Measurements from ENCODE around the gene PLCB4. TPM values are rescaled to one million over a fixed set of nuclear protein-coding genes. Genes with fewer than 3 reads are reported as not detected.
A peak's percentile ranks its signal among the peaks of the same experiment; 100 is the strongest.

PLCB4 gene
- total RNA-seq, 6 experiments from 2014 or later: 71.8 to 95.7 (median 79.1) TPM

GRCh38 chr20:9424551-9424950 is 355.7 kb downstream of the PLCB4 start:
- Mint-ChIP-seq H3K4me3 (no peak overlapping the region), H3K36me3 (ENCODE audit: low read depth) (peaks cover 81% of the 10 kb centered on the region), H3K27ac (no peak overlapping the region)

GRCh38 chr20:9427430-9428291 is 358.8 kb downstream of the PLCB4 start:
- Mint-ChIP-seq H3K4me1 (ENCODE audit: low read depth) (peaks cover 17% of the 10 kb centered on the region), H3K36me3 (ENCODE audit: low read depth) (peaks cover 67% of the 10 kb centered on the region), H3K9me3 (no peaks in the 10 kb centered on the region), H3K27me3 (ENCODE audit: insufficient read depth) (peaks cover 3% of the 10 kb centered on the region; the same call in 1 of the 2 replicates), H3K27ac (peak overlapping the region; percentile 46), H3K4me3 (no peak overlapping the region)
- TF ChIP-seq, protein P1, sequence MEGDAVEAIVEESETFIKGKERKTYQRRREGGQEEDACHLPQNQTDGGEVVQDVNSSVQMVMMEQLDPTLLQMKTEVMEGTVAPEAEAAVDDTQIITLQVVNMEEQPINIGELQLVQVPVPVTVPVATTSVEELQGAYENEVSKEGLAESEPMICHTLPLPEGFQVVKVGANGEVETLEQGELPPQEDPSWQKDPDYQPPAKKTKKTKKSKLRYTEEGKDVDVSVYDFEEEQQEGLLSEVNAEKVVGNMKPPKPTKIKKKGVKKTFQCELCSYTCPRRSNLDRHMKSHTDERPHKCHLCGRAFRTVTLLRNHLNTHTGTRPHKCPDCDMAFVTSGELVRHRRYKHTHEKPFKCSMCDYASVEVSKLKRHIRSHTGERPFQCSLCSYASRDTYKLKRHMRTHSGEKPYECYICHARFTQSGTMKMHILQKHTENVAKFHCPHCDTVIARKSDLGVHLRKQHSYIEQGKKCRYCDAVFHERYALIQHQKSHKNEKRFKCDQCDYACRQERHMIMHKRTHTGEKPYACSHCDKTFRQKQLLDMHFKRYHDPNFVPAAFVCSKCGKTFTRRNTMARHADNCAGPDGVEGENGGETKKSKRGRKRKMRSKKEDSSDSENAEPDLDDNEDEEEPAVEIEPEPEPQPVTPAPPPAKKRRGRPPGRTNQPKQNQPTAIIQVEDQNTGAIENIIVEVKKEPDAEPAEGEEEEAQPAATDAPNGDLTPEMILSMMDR (IDR thresholded peaks at IDR 0.05): no peak
- no peak for DNase-seq

More at GRCh38 chr20:9424551-9424950, 355.7 kb downstream of the PLCB4 start:
- Mint-ChIP-seq H3K4me1 (ENCODE audit: low read depth) (peaks cover 26% of the 10 kb centered on the region), H3K27me3 (ENCODE audit: insufficient read depth) (peaks cover 8% of the 10 kb centered on the region; the same call in 1 of the 2 replicates), H3K9me3 (no peaks in the 10 kb centered on the region)
- TF ChIP-seq, protein P1 (IDR thresholded peaks at IDR 0.05): no peak
- DNase-seq: no peak

GRCh38 chr20:9428292-9428607 is 359.4 kb downstream of the PLCB4 start:
- DNase-seq: no peak
- Mint-ChIP-seq H3K9me3 (no peaks in the 10 kb centered on the region), H3K27me3 (ENCODE audit: insufficient read depth) (peaks cover 3% of the 10 kb centered on the region; the same call in 1 of the 2 replicates), H3K27ac (peak overlapping the region; percentile 46; the same call in 1 of the 2 replicates), H3K36me3 (ENCODE audit: low read depth) (peaks cover 67% of the 10 kb centered on the region), H3K4me3 (no peak overlapping the region), H3K4me1 (ENCODE audit: low read depth) (peaks cover 16% of the 10 kb centered on the region)
- TF ChIP-seq, protein P1 (IDR thresholded peaks at IDR 0.05): no peak

DNA sequence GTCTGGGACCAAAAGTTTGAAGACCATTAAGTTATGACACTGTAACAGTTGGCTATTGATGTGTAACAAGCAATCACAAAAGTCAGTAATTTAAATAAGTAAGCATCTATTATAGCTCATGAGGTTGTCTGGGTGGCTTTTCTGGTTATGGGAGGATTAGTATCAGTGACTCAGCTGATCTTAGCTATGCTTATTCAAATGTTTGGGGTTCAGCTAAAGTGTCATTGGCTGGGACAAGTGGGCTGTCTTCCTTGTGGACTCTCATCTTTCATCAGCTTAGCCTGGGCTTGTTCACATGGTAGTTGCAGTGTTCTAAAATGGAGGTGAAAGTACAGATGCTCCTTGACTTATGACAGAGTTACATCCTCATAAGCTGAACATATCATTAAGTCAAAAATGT is 370.9 kb downstream of the PLCB4 start:
- Mint-ChIP-seq H3K4me1 (ENCODE audit: low read depth) (peaks cover 48% of the 10 kb centered on the region), H3K27me3 (ENCODE audit: insufficient read depth) (peaks cover 8% of the 10 kb centered on the region), H3K27ac (no peak overlapping the region; the same call in 1 of the 2 replicates)

DNA sequence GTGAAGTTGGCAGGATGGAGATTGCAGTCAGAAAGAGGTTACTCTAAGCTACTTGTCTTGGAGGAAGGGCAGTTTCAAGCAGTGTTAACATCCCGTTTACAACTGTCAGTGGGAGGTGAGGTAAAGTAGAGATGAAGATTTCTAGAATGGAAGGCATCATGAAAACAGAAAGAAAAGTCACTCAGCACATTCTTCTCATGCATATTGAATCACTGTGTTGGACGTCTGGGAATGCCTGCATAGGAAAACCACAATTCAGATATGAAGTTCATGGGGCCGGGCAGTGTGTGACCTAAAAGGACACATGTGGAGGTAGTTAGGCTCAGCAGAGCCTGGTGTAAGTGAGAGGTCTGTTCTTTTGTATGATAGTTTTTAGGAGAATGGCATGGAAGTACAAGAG is 372.0 kb downstream of the PLCB4 start:
- no peak for DNase-seq
- Mint-ChIP-seq H3K9me3 (peaks cover 23% of the 10 kb centered on the region), H3K36me3 (ENCODE audit: low read depth) (peaks cover 65% of the 10 kb centered on the region), H3K27ac (peak overlapping the region; percentile 30), H3K4me3 (no peak overlapping the region), H3K4me1 (ENCODE audit: low read depth) (peaks cover 48% of the 10 kb centered on the region), H3K27me3 (ENCODE audit: insufficient read depth) (peaks cover 8% of the 10 kb centered on the region)
- TF ChIP-seq, protein P1 (IDR thresholded peaks at IDR 0.05): no peak

More for the DNA sequence above, 370.9 kb downstream of the PLCB4 start:
- H3K9me3 Mint-ChIP-seq: peaks cover 23% of the 10 kb centered on the region
- peaks cover 65% of the 10 kb centered on the region for H3K36me3 Mint-ChIP-seq (ENCODE audit: low read depth)
- no peak for DNase-seq
- no peak overlapping the region for H3K4me3 Mint-ChIP-seq
- TF ChIP-seq, protein P1 (IDR thresholded peaks at IDR 0.05): no peak

Data from HFFc6 (cell line).